Smooth muscle cell (in vitro differentiated cells): ENCODE results near the gene MCTP2. TPM values are rescaled to one million over a fixed set of nuclear protein-coding genes. Genes with fewer than 3 reads are reported as not detected.

Source experiments
- DNase-seq: peaks from one replicate; lab custom pipeline; 2025; ENCODE audit not compliant: unreplicated experiment; lab: John Stamatoyannopoulos, UW
- H2AFZ ChIP-seq: fragments of 200-600 bp; sonication (generic); 2 replicates; pipeline ENCODE4 v1.6.0; 2016; ENCODE audit warnings: antibody characterized with exemption, low read depth, mild to moderate bottlenecking
- H3F3A ChIP-seq: fragments of 200-600 bp; sonication (generic); 2 replicates; pipeline ENCODE4 v1.6.0; 2017; ENCODE audit warnings: antibody characterized with exemption, low read depth
- H3K27ac ChIP-seq: fragments of 200-600 bp; sonication (generic); 2 replicates; pipeline ENCODE4 v1.5.1; 2016; ENCODE audit warnings: low read depth, mild to moderate bottlenecking
- H3K27me3 ChIP-seq: fragments of 200-600 bp; sonication (generic); 2 replicates; pipeline ENCODE4 v1.6.1; 2016; ENCODE audit warnings: low read depth, mild to moderate bottlenecking
- H3K36me3 ChIP-seq: fragments of 200-600 bp; sonication (generic); 2 replicates; pipeline ENCODE4 v1.5.1; 2016; ENCODE audit warnings: low read depth
- H3K4me1 ChIP-seq: fragments of 200-600 bp; sonication (generic); 2 replicates; pipeline ENCODE4 v1.5.1; 2016; ENCODE audit warnings: low read depth
- H3K4me2 ChIP-seq: fragments of 200-600 bp; sonication (generic); 2 replicates; pipeline ENCODE4 v1.6.0; 2016; ENCODE audit warnings: mild to moderate bottlenecking
- H3K4me3 ChIP-seq: fragments of 200-600 bp; sonication (generic); 2 replicates; pipeline ENCODE4 v1.5.1; 2016; ENCODE audit warnings: mild to moderate bottlenecking
- H3K79me2 ChIP-seq: fragments of 200-600 bp; sonication (generic); 2 replicates; pipeline ENCODE4 v1.6.0; 2016; ENCODE audit warnings: low read depth, mild to moderate bottlenecking
- H3K9ac ChIP-seq: fragments of 200-600 bp; sonication (generic); 2 replicates; pipeline ENCODE4 v1.6.0; 2016; ENCODE audit warnings: low read depth
- H3K9me3 ChIP-seq: fragments of 200-600 bp; sonication (generic); replicated peaks from 2 replicates; pipeline ENCODE4 v1.5.1; 2016; ENCODE audit warnings: low read depth
- H4K20me1 ChIP-seq: fragments of 200-600 bp; sonication (generic); 2 replicates; pipeline ENCODE4 v1.6.0; 2016; ENCODE audit warnings: low read depth
- WGBS: methylation state at CpG from one replicate; pipeline ENCODE4 v1.1.7; 2016; ENCODE audit warnings: low lambda C conversion rate; 5-methylcytosine and 5-hydroxymethylcytosine counted together
- polyA plus RNA-seq: library from polyadenylated mRNA; unstranded; fragments of >200 nt; fragmentation: Nextera tagmentation; extraction: Ambion mirVana; gene quantifications from 2 replicates; pipeline ENCODE4 v1.2.1, GENCODE V29; 2016
- total RNA-seq: library from RNA; depleted of rRNA; stranded (reverse); fragments of >200 nt; gene quantifications from 2 replicates; pipeline ENCODE4 v1.2.3, GENCODE V29; 2014
- TF ChIP-seq, protein P1 (sequence below): fragments of 200-600 bp; sonication (generic); IDR thresholded peaks from 2 replicates; pipeline ENCODE4 v1.5.1; 2017; ENCODE audit warnings: borderline replicate concordance, mild to moderate bottlenecking, antibody characterized with exemption; ENCODE audit not compliant: insufficient read depth, poor library complexity, severe bottlenecking

Gene MCTP2
- total and polyA plus RNA-seq, 2 experiments from 2014 or later: 12.1 to 32.1 TPM

DNA sequence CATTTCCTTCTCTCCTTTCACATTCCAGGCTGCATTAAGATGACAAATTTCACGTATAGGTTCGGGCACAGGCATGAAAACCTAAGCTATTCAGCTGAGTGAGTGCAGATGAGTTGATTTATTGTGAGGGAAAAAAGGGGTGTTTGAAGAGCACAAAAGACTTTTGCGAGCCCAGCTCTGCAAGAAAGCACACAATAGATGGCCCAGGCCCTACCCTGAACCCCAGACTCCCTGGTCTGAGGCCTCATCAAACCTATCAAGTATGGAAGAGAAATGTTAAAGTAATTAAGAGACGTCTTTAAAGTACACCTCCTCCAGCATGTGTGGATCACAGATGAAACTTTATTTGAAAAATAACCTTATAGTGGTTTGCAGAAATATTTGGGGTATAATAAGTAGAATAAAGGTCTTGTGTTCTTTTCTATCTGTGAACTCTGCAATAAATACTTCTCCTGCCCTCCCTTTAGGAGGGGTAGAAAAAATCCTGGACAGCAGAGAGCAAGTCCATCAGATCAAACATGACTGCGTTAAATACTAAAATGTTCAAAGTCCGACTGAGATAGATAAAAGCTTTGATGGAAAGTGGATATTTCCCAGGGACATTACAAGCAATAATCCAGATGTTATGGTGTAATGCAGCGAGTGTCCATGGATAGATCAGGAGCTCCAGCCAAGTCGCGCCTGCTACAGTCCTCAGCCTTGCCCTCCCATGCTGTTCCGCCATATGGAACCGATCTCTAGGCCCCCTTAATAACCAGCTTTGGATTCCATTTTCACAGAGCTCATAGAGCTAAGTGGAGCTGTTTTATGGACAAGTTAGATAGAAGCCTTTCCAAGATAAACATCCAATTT is 121.5 kb downstream of the MCTP2 start:
- Histone ChIP-seq H3K4me1 (no peaks in the 10 kb centered on the region), H3K27ac (no peak overlapping the region), H3K4me2 (no peak overlapping the region), H3K9me3 (no peaks in the 10 kb centered on the region), H2AFZ (no peak overlapping the region), H3K79me2 (no peaks in the 10 kb centered on the region), H3F3A (no peaks in the 10 kb centered on the region), H3K4me3 (no peak overlapping the region), H3K27me3 (no peaks in the 10 kb centered on the region), H3K9ac (no peak overlapping the region), H4K20me1 (no peaks in the 10 kb centered on the region), H3K36me3 (no peaks in the 10 kb centered on the region)
- DNase-seq: no peak
- TF ChIP-seq, protein P1, sequence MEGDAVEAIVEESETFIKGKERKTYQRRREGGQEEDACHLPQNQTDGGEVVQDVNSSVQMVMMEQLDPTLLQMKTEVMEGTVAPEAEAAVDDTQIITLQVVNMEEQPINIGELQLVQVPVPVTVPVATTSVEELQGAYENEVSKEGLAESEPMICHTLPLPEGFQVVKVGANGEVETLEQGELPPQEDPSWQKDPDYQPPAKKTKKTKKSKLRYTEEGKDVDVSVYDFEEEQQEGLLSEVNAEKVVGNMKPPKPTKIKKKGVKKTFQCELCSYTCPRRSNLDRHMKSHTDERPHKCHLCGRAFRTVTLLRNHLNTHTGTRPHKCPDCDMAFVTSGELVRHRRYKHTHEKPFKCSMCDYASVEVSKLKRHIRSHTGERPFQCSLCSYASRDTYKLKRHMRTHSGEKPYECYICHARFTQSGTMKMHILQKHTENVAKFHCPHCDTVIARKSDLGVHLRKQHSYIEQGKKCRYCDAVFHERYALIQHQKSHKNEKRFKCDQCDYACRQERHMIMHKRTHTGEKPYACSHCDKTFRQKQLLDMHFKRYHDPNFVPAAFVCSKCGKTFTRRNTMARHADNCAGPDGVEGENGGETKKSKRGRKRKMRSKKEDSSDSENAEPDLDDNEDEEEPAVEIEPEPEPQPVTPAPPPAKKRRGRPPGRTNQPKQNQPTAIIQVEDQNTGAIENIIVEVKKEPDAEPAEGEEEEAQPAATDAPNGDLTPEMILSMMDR: no peak
- WGBS: 76% methylated on average over 11 of the region's 11 CpGs

DNA sequence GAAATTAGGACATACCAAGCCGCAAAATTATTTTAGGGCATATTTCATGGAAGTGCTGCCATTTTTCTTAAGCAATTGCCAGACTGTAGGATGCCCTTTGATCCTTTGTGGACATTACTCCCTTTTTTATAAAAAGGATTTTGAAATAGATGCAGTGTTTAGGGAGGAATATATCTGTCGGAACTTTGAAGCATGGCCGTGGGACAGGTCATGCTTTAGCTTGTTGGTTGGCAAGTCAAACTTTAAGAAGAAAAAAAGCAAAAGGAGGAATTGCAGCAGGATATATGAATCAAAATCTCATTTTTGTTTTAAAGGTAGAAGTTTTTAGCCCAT is 122.1 kb downstream of the MCTP2 start:
- Histone ChIP-seq H3K4me3 (no peak overlapping the region), H3K4me2 (no peak overlapping the region), H3K27ac (no peak overlapping the region), H3K36me3 (no peaks in the 10 kb centered on the region), H3F3A (no peaks in the 10 kb centered on the region), H3K9me3 (no peaks in the 10 kb centered on the region), H3K27me3 (no peaks in the 10 kb centered on the region), H3K79me2 (no peaks in the 10 kb centered on the region), H4K20me1 (no peaks in the 10 kb centered on the region), H3K9ac (no peak overlapping the region), H3K4me1 (no peaks in the 10 kb centered on the region), H2AFZ (no peak overlapping the region)
- DNase-seq: no peak
- TF ChIP-seq, protein P1: no peak
- 93% methylated on average over 3 of the region's 3 CpGs for WGBS

DNA sequence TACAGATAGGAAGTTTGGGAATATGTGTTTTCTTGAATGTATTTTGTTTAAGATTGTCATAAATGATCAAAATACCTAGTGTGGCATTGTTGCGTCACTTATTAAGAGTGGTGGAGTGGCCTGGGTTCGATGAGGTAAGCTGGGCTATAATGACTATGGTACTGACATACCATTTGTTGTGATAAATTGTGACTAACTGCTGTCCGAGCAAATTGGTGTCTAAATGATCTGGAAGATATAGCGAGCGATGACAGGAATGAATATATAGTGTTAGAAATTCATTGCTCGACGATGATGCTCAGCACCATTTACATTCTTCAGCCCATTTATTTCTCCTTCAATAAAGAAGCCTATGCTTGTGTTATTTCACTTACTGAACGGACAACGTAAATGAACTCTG is 123.3 kb downstream of the MCTP2 start:
- H4K20me1 ChIP-seq: no peaks in the 10 kb centered on the region
- H3K4me1 ChIP-seq: no peaks in the 10 kb centered on the region
- no peak overlapping the region for H3K4me2 ChIP-seq
- no peak for DNase-seq
- no peak overlapping the region for H3K9ac ChIP-seq
- TF ChIP-seq, protein P1: no peak
- H3K4me3 ChIP-seq: no peak overlapping the region
- no peaks in the 10 kb centered on the region for H3K27me3 ChIP-seq
- no peak overlapping the region for H3K27ac ChIP-seq
- no peaks in the 10 kb centered on the region for H3F3A ChIP-seq
- 96% methylated on average over 9 of the region's 9 CpGs for WGBS
- no peak overlapping the region for H2AFZ ChIP-seq
- no peaks in the 10 kb centered on the region for H3K79me2 ChIP-seq
- no peaks in the 10 kb centered on the region for H3K36me3 ChIP-seq
- no peaks in the 10 kb centered on the region for H3K9me3 ChIP-seq

DNA sequence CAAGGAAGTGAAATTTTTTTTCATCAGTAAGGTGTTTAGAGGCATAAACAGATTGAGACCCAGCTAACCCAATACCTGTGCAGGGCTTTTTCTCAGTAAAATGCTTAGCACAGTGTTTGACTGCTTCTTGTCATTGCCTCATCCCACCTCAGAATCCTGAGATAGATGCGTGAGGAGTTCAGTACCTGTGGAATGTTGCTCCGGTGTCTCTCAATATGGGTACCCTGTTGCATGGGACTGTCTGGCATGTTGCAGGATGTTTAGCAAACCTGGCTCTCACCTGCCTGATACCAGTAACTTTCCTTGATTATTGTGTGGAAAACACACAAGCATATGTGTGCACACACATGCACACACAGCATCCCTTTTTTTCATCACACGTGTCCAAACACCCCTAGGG is 128.4 kb downstream of the MCTP2 start:
- TF ChIP-seq, protein P1: no peak
- no peak overlapping the region for H2AFZ ChIP-seq
- no peak overlapping the region for H3K27ac ChIP-seq
- H3K79me2 ChIP-seq: no peaks in the 10 kb centered on the region
- H4K20me1 ChIP-seq: no peaks in the 10 kb centered on the region
- no peaks in the 10 kb centered on the region for H3K9me3 ChIP-seq
- H3K36me3 ChIP-seq: peaks cover 3% of the 10 kb centered on the region
- DNase-seq: no peak
- H3K4me1 ChIP-seq: no peaks in the 10 kb centered on the region
- H3K4me2 ChIP-seq: no peak overlapping the region
- no peak overlapping the region for H3K4me3 ChIP-seq
- no peaks in the 10 kb centered on the region for H3F3A ChIP-seq
- no peaks in the 10 kb centered on the region for H3K27me3 ChIP-seq
- no peak overlapping the region for H3K9ac ChIP-seq
- 89% methylated on average over 3 of the region's 3 CpGs for WGBS
